ENCODE results near the gene TTLL1. TPM values are rescaled to one million over a fixed set of nuclear protein-coding genes. Genes with fewer than 3 reads are reported as not detected.
A peak's percentile ranks its signal among the peaks of the same experiment; 100 is the strongest.

TTLL1 gene
- total RNA-seq, 3 donors from 2014 or later = 1.2 to 1.5 (median 1.3) TPM

GRCh38 chr22:43098356-43098755, 9.2 kb upstream of the TTLL1 start:
- ATAC-seq = no peak

GRCh38 chr22:43096420-43096819, 7.2 kb upstream of the TTLL1 start:
- DNase-seq (no peak), ATAC-seq (no peak)
- H3K4me1 Mint-ChIP-seq (ENCODE audit: low read depth) = peaks cover 2% of the 10 kb centered on the region
- no peaks in the 10 kb centered on the region for H3K27me3 Mint-ChIP-seq (ENCODE audit: low read depth)
- H3K4me3 Mint-ChIP-seq = no peak overlapping the region
- H3K9me3 Mint-ChIP-seq = peaks cover 8% of the 10 kb centered on the region
- H3K36me3 Mint-ChIP-seq (ENCODE audit: insufficient read depth) = no peaks in the 10 kb centered on the region

More at GRCh38 chr22:43098356-43098755, 9.2 kb upstream of the TTLL1 start:
- Mint-ChIP-seq H3K27me3 (ENCODE audit: low read depth) (no peaks in the 10 kb centered on the region), H3K4me3 (no peak overlapping the region), H3K9me3 (peaks cover 8% of the 10 kb centered on the region), H3K4me1 (ENCODE audit: low read depth) (peaks cover 2% of the 10 kb centered on the region), H3K36me3 (ENCODE audit: insufficient read depth) (no peaks in the 10 kb centered on the region)
- DNase-seq = no peak

- Mint-ChIP-seq H3K4me3 (no peak overlapping the region), H3K27me3 (ENCODE audit: low read depth) (no peaks in the 10 kb centered on the region)
These were observed 5.4 kb upstream of the TTLL1 start for GRCh38 chr22:43094551-43094950.

GRCh38 chr22:43094085-43094484, 4.9 kb upstream of the TTLL1 start:
- Mint-ChIP-seq H3K27me3 (ENCODE audit: low read depth) (no peaks in the 10 kb centered on the region), H3K4me3 (no peak overlapping the region), H3K4me1 (ENCODE audit: low read depth) (peaks cover 7% of the 10 kb centered on the region), H3K9me3 (peaks cover 8% of the 10 kb centered on the region), H3K36me3 (ENCODE audit: insufficient read depth) (no peaks in the 10 kb centered on the region)
- ATAC-seq = no peak
- DNase-seq = no peak

More at GRCh38 chr22:43094551-43094950, 5.4 kb upstream of the TTLL1 start:
- DNase-seq (no peak), ATAC-seq (no peak)
- H3K4me1 Mint-ChIP-seq (ENCODE audit: low read depth) = peaks cover 4% of the 10 kb centered on the region
- no peaks in the 10 kb centered on the region for H3K36me3 Mint-ChIP-seq (ENCODE audit: insufficient read depth)
- H3K9me3 Mint-ChIP-seq = peaks cover 8% of the 10 kb centered on the region

- H3K4me3 Mint-ChIP-seq = no peak overlapping the region
- no peak for ATAC-seq
These were observed 2.9 kb upstream of the TTLL1 start for GRCh38 chr22:43092085-43092484.

GRCh38 chr22:43090130-43090789, 1.1 kb upstream of the TTLL1 start:
- peaks cover 22% of the 10 kb centered on the region for H3K4me1 Mint-ChIP-seq (ENCODE audit: low read depth)
- H3K27me3 Mint-ChIP-seq (ENCODE audit: low read depth) = no peaks in the 10 kb centered on the region

More at GRCh38 chr22:43092085-43092484, 2.9 kb upstream of the TTLL1 start:
- Mint-ChIP-seq H3K27me3 (ENCODE audit: low read depth) (no peaks in the 10 kb centered on the region), H3K4me1 (ENCODE audit: low read depth) (peaks cover 13% of the 10 kb centered on the region), H3K9me3 (peaks cover 8% of the 10 kb centered on the region), H3K36me3 (ENCODE audit: insufficient read depth) (no peaks in the 10 kb centered on the region)
- no peak for DNase-seq

GRCh38 chr22:43088627-43088983, 586 bp downstream of the TTLL1 start:
- no peaks in the 10 kb centered on the region for H3K9me3 Mint-ChIP-seq
- ATAC-seq (peak; percentile 2 to 5), DNase-seq (no peak)
- H3K4me3 Mint-ChIP-seq = peak overlapping the region; percentile 92
- peaks cover 22% of the 10 kb centered on the region for H3K4me1 Mint-ChIP-seq (ENCODE audit: low read depth)
- no peaks in the 10 kb centered on the region for H3K27me3 Mint-ChIP-seq (ENCODE audit: low read depth)
- peaks cover 5% of the 10 kb centered on the region for H3K36me3 Mint-ChIP-seq (ENCODE audit: insufficient read depth)

More at GRCh38 chr22:43090130-43090789, 1.1 kb upstream of the TTLL1 start:
- Mint-ChIP-seq H3K9me3 (no peaks in the 10 kb centered on the region), H3K36me3 (ENCODE audit: insufficient read depth) (peaks cover 4% of the 10 kb centered on the region), H3K4me3 (peak overlapping the region; percentile 45)
- DNase-seq (peak; percentile 32), ATAC-seq (peak in 1 of 2 donors; percentile 18)

GRCh38 chr22:43085658-43086606, 3.3 kb downstream of the TTLL1 start:
- H3K9me3 Mint-ChIP-seq = no peaks in the 10 kb centered on the region
- H3K4me1 Mint-ChIP-seq (ENCODE audit: low read depth) = peaks cover 22% of the 10 kb centered on the region
- H3K36me3 Mint-ChIP-seq (ENCODE audit: insufficient read depth) = peaks cover 5% of the 10 kb centered on the region
- ATAC-seq = no peak
- DNase-seq = no peak
- H3K27me3 Mint-ChIP-seq (ENCODE audit: low read depth) = no peaks in the 10 kb centered on the region
- H3K4me3 Mint-ChIP-seq = no peak overlapping the region

GRCh38 chr22:43081968-43082367, 7.2 kb downstream of the TTLL1 start:
- H3K4me1 Mint-ChIP-seq (ENCODE audit: low read depth) = peaks cover 7% of the 10 kb centered on the region
- H3K4me3 Mint-ChIP-seq = no peak overlapping the region
- no peak for ATAC-seq
- no peak for DNase-seq
- no peaks in the 10 kb centered on the region for H3K27me3 Mint-ChIP-seq (ENCODE audit: low read depth)
- H3K36me3 Mint-ChIP-seq (ENCODE audit: insufficient read depth) = peaks cover 5% of the 10 kb centered on the region
- no peaks in the 10 kb centered on the region for H3K9me3 Mint-ChIP-seq

- ATAC-seq (no peak), DNase-seq (no peak)
- H3K4me1 Mint-ChIP-seq (ENCODE audit: low read depth) = no peaks in the 10 kb centered on the region
- no peaks in the 10 kb centered on the region for H3K27me3 Mint-ChIP-seq (ENCODE audit: low read depth)
- H3K36me3 Mint-ChIP-seq (ENCODE audit: insufficient read depth) = peaks cover 5% of the 10 kb centered on the region
- no peaks in the 10 kb centered on the region for H3K9me3 Mint-ChIP-seq
- no peak overlapping the region for H3K4me3 Mint-ChIP-seq
These were observed 8.6 kb downstream of the TTLL1 start for GRCh38 chr22:43080616-43081015.

- ATAC-seq (no peak), DNase-seq (no peak)
- H3K36me3 Mint-ChIP-seq (ENCODE audit: insufficient read depth) = peaks cover 7% of the 10 kb centered on the region
- H3K4me1 Mint-ChIP-seq (ENCODE audit: low read depth) = no peaks in the 10 kb centered on the region
- H3K27me3 Mint-ChIP-seq (ENCODE audit: low read depth) = no peaks in the 10 kb centered on the region
- no peaks in the 10 kb centered on the region for H3K9me3 Mint-ChIP-seq
- H3K4me3 Mint-ChIP-seq = no peak overlapping the region
These were observed 9.4 kb downstream of the TTLL1 start for GRCh38 chr22:43079742-43080141.

- H3K9me3 Mint-ChIP-seq = no peaks in the 10 kb centered on the region
- H3K27me3 Mint-ChIP-seq (ENCODE audit: low read depth) = no peaks in the 10 kb centered on the region
- H3K4me1 Mint-ChIP-seq (ENCODE audit: low read depth) = no peaks in the 10 kb centered on the region
- ATAC-seq = no peak
- no peak overlapping the region for H3K4me3 Mint-ChIP-seq
- DNase-seq = no peak
- H3K36me3 Mint-ChIP-seq (ENCODE audit: insufficient read depth) = peaks cover 7% of the 10 kb centered on the region
These were observed 10.7 kb downstream of the TTLL1 start for GRCh38 chr22:43078522-43078921.

- DNase-seq (no peak), ATAC-seq (no peak)
- Mint-ChIP-seq H3K9me3 (no peaks in the 10 kb centered on the region), H3K36me3 (ENCODE audit: insufficient read depth) (peaks cover 7% of the 10 kb centered on the region), H3K4me1 (ENCODE audit: low read depth) (no peaks in the 10 kb centered on the region), H3K4me3 (peak overlapping the region; percentile 6), H3K27me3 (ENCODE audit: low read depth) (no peaks in the 10 kb centered on the region)
These were observed 11.9 kb downstream of the TTLL1 start for GRCh38 chr22:43077121-43077877.

- H3K36me3 Mint-ChIP-seq (ENCODE audit: insufficient read depth) = peaks cover 17% of the 10 kb centered on the region
- DNase-seq (no peak), ATAC-seq (no peak)
- no peaks in the 10 kb centered on the region for H3K4me1 Mint-ChIP-seq (ENCODE audit: low read depth)
- H3K27me3 Mint-ChIP-seq (ENCODE audit: low read depth) = no peaks in the 10 kb centered on the region
- H3K9me3 Mint-ChIP-seq = no peaks in the 10 kb centered on the region
- no peak overlapping the region for H3K4me3 Mint-ChIP-seq
These were observed 22.3 kb downstream of the TTLL1 start for GRCh38 chr22:43066844-43067385.
